GM10847 (cell line): Measurements from ENCODE around the gene BMP7.

ENCODE experiments used
- POLR2A ChIP-seq: IDR thresholded peaks from 2 replicates; pipeline ENCODE4 v1.6.1; 2011; ENCODE audit not compliant: insufficient read length; ENCODE audit errors: extremely low read depth

Gene BMP7

GRCh38 chr20:57188576-57189079, 77.8 kb downstream of the BMP7 start:
- no peak for TF ChIP-seq POLR2A

GRCh38 chr20:57188056-57188455, 78.4 kb downstream of the BMP7 start:
- no peak for TF ChIP-seq POLR2A

GRCh38 chr20:57187068-57187634, 79.3 kb downstream of the BMP7 start:
- TF ChIP-seq POLR2A: no peak

DNA sequence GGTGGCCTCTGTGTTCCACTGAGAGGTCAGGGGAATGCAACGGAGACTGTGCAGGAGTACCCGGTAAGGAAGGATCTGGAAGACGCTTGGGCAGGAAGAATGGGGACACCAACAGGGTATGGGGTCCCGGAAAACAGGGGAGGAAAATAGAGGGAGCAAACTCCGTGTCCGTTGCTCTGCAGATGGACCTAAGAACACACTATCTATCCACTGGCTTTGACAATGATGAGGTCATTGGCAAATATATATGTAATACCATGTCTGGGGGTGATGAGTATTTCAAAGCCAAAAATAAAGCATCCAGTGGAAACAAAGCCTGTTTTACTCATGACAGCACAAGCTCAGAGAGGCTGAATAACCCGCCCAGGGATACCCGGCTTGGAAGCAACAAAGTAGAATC, 80.2 kb downstream of the BMP7 start:
- TF ChIP-seq POLR2A: no peak

DNA sequence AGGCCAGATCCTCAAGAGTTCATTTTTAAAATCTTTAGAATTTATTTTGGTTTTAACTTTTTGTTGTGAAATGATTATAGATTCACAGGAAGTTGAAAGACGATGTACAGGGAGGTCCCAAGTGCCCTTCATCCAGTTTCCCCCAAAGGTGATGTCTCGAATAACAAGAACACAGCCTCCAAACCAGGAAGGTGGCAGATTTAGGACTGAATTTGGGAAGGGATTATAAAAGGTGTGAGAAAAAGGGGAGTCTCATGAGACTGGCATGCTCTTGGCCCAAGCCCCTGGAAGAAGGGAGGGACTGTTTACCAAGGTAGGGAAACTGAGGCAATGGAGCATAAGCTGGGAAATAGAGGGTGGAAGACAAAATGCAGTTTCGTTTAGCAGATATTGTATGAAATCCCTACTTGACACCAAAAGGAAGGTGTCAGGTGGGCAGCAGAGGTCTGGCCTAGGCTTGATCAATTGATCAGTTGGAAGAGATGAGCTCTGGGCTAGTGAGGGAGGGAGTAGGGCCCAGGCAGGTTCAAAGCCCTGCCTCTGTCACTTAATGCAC, 81.2 kb downstream of the BMP7 start:
- no peak for TF ChIP-seq POLR2A

- TF ChIP-seq POLR2A: no peak
These were observed 82.9 kb downstream of the BMP7 start for GRCh38 chr20:57183457-57184009.

DNA sequence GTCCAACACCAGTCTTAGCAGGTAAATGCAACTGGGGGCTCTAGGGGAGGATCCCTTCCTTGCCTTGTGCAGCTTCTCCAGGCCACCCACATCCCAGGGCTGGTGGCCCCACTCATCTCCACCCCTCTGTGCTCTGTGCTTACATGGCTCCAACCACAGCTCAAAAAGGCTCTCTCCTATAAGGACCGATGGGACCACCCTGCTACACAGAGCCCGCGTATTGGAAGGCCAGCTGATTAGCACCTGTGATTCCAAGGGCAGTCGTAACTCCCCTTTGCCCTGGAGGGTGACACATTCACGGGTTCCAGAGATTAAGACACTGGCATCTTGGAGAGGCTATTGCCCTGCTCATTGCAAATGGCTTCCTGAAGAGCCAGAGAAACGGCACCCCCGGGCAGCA, 84.8 kb downstream of the BMP7 start:
- no peak for TF ChIP-seq POLR2A

GRCh38 chr20:57180954-57181353, 85.5 kb downstream of the BMP7 start:
- TF ChIP-seq POLR2A: no peak

- TF ChIP-seq POLR2A: no peak
These were observed 86.1 kb downstream of the BMP7 start for GRCh38 chr20:57180387-57180786.

DNA sequence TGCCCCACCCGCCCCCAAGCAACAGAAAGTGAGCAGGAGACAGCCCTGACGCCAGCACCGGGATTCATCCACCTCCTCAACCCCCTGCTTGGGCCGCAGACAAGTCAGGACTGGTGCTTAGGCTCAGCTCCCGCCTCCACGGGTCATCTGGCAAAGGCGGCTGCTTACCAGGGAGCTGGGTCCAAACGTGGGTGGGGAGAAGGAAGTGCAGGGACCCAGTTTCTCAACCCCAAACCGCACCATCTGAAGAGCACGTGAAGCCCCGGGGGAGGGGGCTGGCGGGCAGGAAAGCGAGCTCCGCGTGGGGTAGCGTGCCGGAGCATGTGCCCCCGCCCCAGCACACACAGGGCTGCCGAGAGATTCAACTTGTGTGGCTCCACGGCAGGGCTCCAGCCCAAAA, 87.2 kb downstream of the BMP7 start:
- TF ChIP-seq POLR2A: no peak

GRCh38 chr20:57178582-57179111, 87.8 kb downstream of the BMP7 start:
- TF ChIP-seq POLR2A: no peak

DNA sequence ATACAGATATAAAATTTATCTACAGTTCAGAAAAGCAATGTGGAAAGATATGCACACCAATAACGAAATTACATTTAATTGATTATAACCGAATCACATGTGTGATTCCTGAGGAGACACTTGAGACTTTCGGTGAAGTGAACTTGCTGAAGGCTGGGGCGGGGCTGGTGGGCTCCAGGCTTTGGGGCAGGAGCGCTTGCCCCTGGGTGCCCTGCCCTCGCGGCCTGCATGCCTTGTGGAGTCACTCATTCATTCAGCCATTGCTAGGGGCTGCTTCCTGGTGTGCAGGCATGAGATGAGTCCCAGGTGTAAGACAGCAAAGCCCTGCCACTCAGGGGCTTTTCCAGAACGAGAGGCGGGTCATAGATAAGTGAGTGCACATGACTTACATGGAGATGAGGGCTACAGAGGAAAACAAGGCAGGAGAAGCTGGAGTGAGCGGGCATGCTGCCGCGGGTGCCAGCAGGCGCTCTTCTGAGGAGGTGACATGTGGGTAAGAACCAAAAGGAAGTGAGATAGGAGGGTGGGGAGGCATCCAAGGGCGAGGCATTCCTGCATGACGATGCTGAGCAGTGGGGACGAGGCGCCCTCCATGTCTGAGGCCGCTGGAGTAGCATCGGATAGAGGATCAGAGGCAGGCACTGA, 88.7 kb downstream of the BMP7 start:
- no peak for TF ChIP-seq POLR2A

DNA sequence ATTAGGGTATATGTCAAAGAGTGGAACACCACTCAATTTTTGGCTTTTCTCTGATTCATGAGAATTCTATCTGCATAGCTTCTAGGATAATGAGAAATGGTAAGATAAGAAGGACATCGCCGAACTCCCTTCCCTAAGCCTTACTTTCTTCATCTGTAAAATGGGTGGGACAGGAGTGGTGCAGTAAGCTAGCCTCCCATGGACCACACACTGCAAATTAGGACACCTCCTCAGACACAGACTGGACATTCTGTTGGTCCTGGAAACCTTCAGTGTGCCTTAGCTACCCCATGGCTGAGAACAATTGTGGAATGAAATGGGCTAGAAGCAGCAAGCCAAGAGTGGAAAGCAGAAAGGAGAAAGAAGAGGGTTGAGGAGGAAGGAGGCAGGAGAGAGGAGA, 89.6 kb downstream of the BMP7 start:
- TF ChIP-seq POLR2A: no peak

DNA sequence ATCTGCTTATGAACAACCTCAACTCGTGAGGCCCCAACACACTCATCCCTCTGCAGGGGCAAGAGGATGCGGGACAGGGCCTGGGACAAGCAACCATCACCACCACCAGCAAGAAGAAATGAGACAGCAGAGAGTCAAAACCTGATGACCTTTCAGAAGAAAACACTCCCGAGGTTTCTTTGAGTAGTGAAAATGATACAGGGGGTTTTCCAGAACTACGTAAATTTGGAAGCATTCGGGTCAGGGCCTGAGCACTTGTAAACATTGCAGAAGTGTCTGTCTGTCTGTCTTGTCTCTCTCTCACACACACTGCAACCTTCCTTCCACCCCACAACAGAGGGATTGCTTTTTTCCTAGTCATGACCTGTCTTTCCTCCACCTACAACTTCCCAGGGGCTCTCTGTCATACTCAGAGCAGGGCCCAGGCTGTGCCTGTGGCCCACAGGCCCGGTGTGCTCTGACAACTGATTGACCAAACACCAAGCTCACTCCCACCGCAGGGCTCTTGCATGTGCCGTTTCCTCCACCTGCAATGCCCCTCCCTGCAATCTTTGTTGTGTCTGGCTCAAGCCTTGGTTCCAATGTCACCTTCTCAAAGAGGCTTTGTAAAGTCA, 90.9 kb downstream of the BMP7 start:
- TF ChIP-seq POLR2A: no peak

GRCh38 chr20:57174737-57175136, 91.7 kb downstream of the BMP7 start:
- TF ChIP-seq POLR2A: no peak

GRCh38 chr20:57173986-57174385, 92.5 kb downstream of the BMP7 start:
- no peak for TF ChIP-seq POLR2A
